Natural killer cell (primary cell): ENCODE data around the gene DUS2. TPM values are rescaled to one million over a fixed set of nuclear protein-coding genes. Genes with fewer than 3 reads are reported as not detected.

Experiments
- ATAC-seq, 3 donors: fragments of 150-1000 bp in 2 of 3; fragments of 200-7000 bp in 1 of 3; cut with Tn5 transposase; 1 replicate in 1 of 3; 2 replicates in 2 of 3; pipeline ENCODE4 v1.10.0; 2021; ENCODE audit warnings: mild to moderate bottlenecking in 2 of 3, moderate library complexity in 2 of 3
- DNase-seq, 2 donors: peaks; one replicate each; pipeline versions ENCODE4 v3.0.0 to v3.0.0-alpha.2; 2013 to 2021; ENCODE audit warnings: mixed read lengths in 1 of 2
- H3K27ac ChIP-seq: one replicate; pipeline ENCODE4 v1.5.1; 2013; ENCODE audit warnings: mild to moderate bottlenecking, low read length
- H3K27me3 ChIP-seq: one replicate; pipeline ENCODE4 v1.6.1; 2013; ENCODE audit warnings: low read length; ENCODE audit not compliant: control insufficient read depth, insufficient read depth
- H3K36me3 ChIP-seq: one replicate; pipeline ENCODE4 v1.6.1; 2013; ENCODE audit warnings: low read length; ENCODE audit not compliant: control insufficient read depth, insufficient read depth
- H3K4me1 ChIP-seq: one replicate; pipeline ENCODE4 v1.6.1; 2013; ENCODE audit warnings: low read length; ENCODE audit not compliant: control insufficient read depth, insufficient read depth
- H3K4me3 ChIP-seq: one replicate; pipeline ENCODE4 v1.5.1; 2013; ENCODE audit warnings: low read length
- H3K9me3 ChIP-seq: one replicate; pipeline ENCODE4 v1.6.1; 2013; ENCODE audit warnings: low read length; ENCODE audit not compliant: control insufficient read depth, insufficient read depth
- H3K27ac Mint-ChIP-seq, 2 donors: one replicate each; pipeline ENCODE4 v1.8.0; 2022; ENCODE audit warnings: mild to moderate bottlenecking in 2 of 2, mixed read lengths in 2 of 2, moderate library complexity in 1 of 2
- H3K27me3 Mint-ChIP-seq, 2 donors: one replicate each; pipeline ENCODE4 v1.8.0; 2022; ENCODE audit warnings: low read depth in 2 of 2, mixed read lengths in 2 of 2
- H3K36me3 Mint-ChIP-seq: one replicate; pipeline ENCODE4 v1.8.0; 2022; ENCODE audit warnings: mixed read lengths
- H3K4me1 Mint-ChIP-seq, 2 donors: one replicate each; pipeline ENCODE4 v1.8.0; 2022; ENCODE audit warnings: mixed read lengths in 2 of 2
- H3K4me3 Mint-ChIP-seq: one replicate; pipeline ENCODE4 v1.8.0; 2022; ENCODE audit warnings: mild to moderate bottlenecking, moderate library complexity, mixed read lengths
- H3K9me3 Mint-ChIP-seq, 2 donors: one replicate each; pipeline ENCODE4 v1.8.0; 2022; ENCODE audit warnings: mixed read lengths in 2 of 2
- CTCF ChIP-seq: fragments of 200-600 bp; IDR thresholded peaks from one replicate; pipeline ENCODE4 v1.8.0; 2022; ENCODE audit warnings: antibody characterized with exemption
- WGBS: methylation state at CpG from one replicate; pipeline ENCODE4 v1.1.7; 2013; ENCODE audit warnings: missing lambda C conversion rate; ENCODE audit not compliant: insufficient coverage; 5-methylcytosine and 5-hydroxymethylcytosine counted together
- intact Hi-C: fragments of 100-400 bp; cut with micrococcal nuclease; formaldehyde crosslinking; loops from one replicate; pipeline ENCODE4 v1.14.2; 2022
- total RNA-seq, 4 donors: library from RNA; stranded (reverse); fragments of 120-200 nt in 1 of 4; gene quantifications; one replicate each; pipeline versions ENCODE4 v1.2.3 to v1.2.4, GENCODE V29; 2013 to 2022

The DUS2 gene
- total RNA-seq, 3 donors from 2014 or later (not counting 1 experiment from before 2014, with no cell fraction given) = 21.6 to 24.2 (median 22.7) TPM

DNA sequence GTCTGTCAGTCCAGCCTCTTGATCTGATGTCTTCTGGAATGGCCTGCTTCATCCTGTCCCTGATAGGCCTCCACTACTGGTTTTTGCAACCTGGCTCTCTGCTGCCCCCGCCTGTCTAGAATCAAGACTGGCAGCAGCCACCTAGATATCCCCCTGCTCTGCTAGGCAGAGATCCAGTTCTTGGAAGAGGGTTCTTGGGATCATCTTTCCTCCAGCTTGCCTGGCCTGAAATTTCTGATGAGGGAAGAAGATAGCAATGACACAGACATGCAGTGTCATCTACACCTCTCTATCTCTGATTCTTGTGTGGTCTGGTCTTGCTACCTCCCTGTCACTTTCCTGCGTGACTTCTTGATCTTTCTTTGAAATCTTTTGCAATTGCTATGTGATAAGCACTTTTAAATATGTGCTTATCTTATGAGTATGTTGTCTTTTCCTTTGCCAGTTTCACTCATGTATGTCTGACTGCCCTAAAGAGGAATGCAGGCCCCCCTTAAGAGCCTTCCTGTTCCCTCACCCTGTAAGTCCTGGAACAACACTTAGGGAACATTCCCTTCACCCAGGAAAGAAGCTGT lies 41.8 kb downstream of the DUS2 start:
- peak overlapping the region; percentile 45 for H3K4me3 Mint-ChIP-seq

GRCh38 chr16:68065716-68066305 lies 42.7 kb downstream of the DUS2 start:
- WGBS = 89% methylated on average over 4 of the region's 6 CpGs
- Histone ChIP-seq H3K36me3 (peaks cover 12% of the 10 kb centered on the region), H3K4me1 (peaks cover 85% of the 10 kb centered on the region), H3K9me3 (no peaks in the 10 kb centered on the region), H3K4me3 (no peak overlapping the region), H3K27me3 (no peaks in the 10 kb centered on the region), H3K27ac (peak overlapping the region; percentile 47)
- H3K27me3 Mint-ChIP-seq = no peaks in the 10 kb centered on the region
- H3K4me3 Mint-ChIP-seq = peak overlapping the region; percentile 50
- peak overlapping the region; percentile 82 to 92 for H3K27ac Mint-ChIP-seq
- DNase-seq = no peak
- no peak for TF ChIP-seq CTCF
- no peaks in the 10 kb centered on the region for H3K9me3 Mint-ChIP-seq
- H3K4me1 Mint-ChIP-seq = peaks cover 80 to 88% of the 10 kb centered on the region in 2 donors
- no peak for ATAC-seq
- no peaks in the 10 kb centered on the region for H3K36me3 Mint-ChIP-seq
- intact Hi-C loops = loop anchor here (10.0 kb wide), 1 partner anchor 261 kb away; the partner anchor contains the start of genes RANBP10 and TSNAXIP1

More for the DNA sequence above, 41.8 kb downstream of the DUS2 start:
- intact Hi-C loops = loop anchor here (5.0 to 10.0 kb wide), 2 partner anchors 43 to 260 kb away; partner anchors contain the start of genes DDX28, DUS2, RANBP10 and TSNAXIP1
- DNase-seq (peak; percentile 64 to 81), ATAC-seq (peak; percentile 55 to 71 (median 55))
- Mint-ChIP-seq H3K27ac (peak overlapping the region; percentile 82 to 92), H3K9me3 (no peaks in the 10 kb centered on the region), H3K27me3 (no peaks in the 10 kb centered on the region), H3K4me1 (peaks cover 78 to 88% of the 10 kb centered on the region in 2 donors), H3K36me3 (no peaks in the 10 kb centered on the region)
- Histone ChIP-seq H3K4me1 (peaks cover 85% of the 10 kb centered on the region), H3K9me3 (no peaks in the 10 kb centered on the region), H3K27me3 (no peaks in the 10 kb centered on the region), H3K36me3 (peaks cover 14% of the 10 kb centered on the region), H3K27ac (peak overlapping the region; percentile 47), H3K4me3 (no peak overlapping the region)
- 0% methylated on average over 1 of the region's 2 CpGs for WGBS
- TF ChIP-seq CTCF = peak; percentile 83

- intact Hi-C loops = loop anchor here (10.0 kb wide), 1 partner anchor 262 kb away; the partner anchor contains the start of genes RANBP10 and TSNAXIP1
- peaks cover 85% of the 10 kb centered on the region for H3K4me1 ChIP-seq
- Mint-ChIP-seq H3K36me3 (no peaks in the 10 kb centered on the region), H3K4me1 (peaks cover 80 to 88% of the 10 kb centered on the region in 2 donors), H3K9me3 (no peaks in the 10 kb centered on the region), H3K4me3 (no peak overlapping the region), H3K27ac (peak overlapping the region; percentile 82 to 92), H3K27me3 (no peaks in the 10 kb centered on the region)
- no peak overlapping the region for H3K27ac ChIP-seq
- no peak for ATAC-seq
- DNase-seq = no peak
- TF ChIP-seq CTCF = no peak
- H3K27me3 ChIP-seq = no peaks in the 10 kb centered on the region
- H3K9me3 ChIP-seq = no peaks in the 10 kb centered on the region
- no peak overlapping the region for H3K4me3 ChIP-seq
- no CpG with 5 or more reads among the region's 1 CpG for WGBS
- peaks cover 16% of the 10 kb centered on the region for H3K36me3 ChIP-seq
Observed at GRCh38 chr16:68066763-68067162, 43.7 kb downstream of the DUS2 start.
